Measurements from ENCODE around the gene MYLK.

Gene MYLK

DNA sequence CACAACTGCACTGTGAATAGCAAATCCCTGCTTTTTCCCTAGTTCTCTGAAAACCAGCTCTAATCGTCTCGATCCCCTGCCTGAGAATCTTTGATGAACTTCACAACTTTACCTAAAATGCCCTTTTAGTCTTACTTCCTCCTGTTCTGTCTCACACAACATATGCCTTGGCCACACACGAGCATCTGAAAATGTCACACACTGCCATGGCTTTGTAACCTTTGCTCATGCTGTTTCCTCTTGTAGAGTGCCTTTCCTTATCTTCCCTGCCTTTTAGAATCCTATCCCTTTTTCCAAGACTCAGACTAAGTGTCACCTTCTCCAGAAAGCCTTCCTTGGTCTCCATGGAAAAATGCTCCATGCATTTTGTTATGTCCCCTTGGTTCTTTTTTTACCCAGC is 227.9 kb downstream of the MYLK start:
- H3F3A ChIP-seq (ENCODE audit: low read depth) = no peaks in the 10 kb centered on the region
- TF ChIP-seq EZH2phosphoT487 (IDR thresholded peaks at IDR 0.05; ENCODE audit: borderline replicate concordance) = no peak
- TF ChIP-seq, protein P1, sequence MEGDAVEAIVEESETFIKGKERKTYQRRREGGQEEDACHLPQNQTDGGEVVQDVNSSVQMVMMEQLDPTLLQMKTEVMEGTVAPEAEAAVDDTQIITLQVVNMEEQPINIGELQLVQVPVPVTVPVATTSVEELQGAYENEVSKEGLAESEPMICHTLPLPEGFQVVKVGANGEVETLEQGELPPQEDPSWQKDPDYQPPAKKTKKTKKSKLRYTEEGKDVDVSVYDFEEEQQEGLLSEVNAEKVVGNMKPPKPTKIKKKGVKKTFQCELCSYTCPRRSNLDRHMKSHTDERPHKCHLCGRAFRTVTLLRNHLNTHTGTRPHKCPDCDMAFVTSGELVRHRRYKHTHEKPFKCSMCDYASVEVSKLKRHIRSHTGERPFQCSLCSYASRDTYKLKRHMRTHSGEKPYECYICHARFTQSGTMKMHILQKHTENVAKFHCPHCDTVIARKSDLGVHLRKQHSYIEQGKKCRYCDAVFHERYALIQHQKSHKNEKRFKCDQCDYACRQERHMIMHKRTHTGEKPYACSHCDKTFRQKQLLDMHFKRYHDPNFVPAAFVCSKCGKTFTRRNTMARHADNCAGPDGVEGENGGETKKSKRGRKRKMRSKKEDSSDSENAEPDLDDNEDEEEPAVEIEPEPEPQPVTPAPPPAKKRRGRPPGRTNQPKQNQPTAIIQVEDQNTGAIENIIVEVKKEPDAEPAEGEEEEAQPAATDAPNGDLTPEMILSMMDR (conservative IDR thresholded peaks at IDR 0.05; ENCODE audit: low read length) = no peak

DNA sequence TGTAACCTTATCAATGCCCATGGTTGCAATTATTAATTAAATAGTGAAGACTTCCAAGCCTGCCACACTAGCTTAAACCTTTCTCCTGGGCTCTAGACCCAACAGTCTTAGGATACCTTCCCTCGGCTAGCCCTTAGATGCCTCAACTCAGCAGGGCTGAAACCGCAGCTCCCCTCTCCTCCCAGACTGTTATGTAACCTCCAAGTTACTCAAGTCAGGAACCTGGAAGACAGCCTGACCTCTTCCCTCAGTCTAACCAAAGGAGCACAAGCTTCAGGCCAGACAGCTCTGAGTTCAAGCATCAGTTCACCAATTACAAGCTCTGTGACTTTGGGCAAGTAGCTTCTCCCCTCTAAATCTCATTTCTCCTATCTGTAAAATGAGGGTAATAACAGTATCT is 228.7 kb downstream of the MYLK start:
- Histone ChIP-seq H3K27me3 (ENCODE audit: insufficient read depth, low read length, poor library complexity, severe bottlenecking) (no peaks in the 10 kb centered on the region), H3K36me3 (ENCODE audit: insufficient read depth, low read length) (no peaks in the 10 kb centered on the region; the same call in 1 of the 2 replicates), H3K4me3 (ENCODE audit: low read length, poor library complexity, severe bottlenecking) (no peak overlapping the region), H3F3A (ENCODE audit: low read depth) (no peaks in the 10 kb centered on the region), H3K9me3 (ENCODE audit: insufficient read depth, low read depth, low read length) (peaks cover 3% of the 10 kb centered on the region; the same call in 1 of the 2 replicates), H3K4me2 (ENCODE audit: low read depth, low read length, poor library complexity, severe bottlenecking) (no peak overlapping the region), H3K4me1 (ENCODE audit: insufficient read depth, low read length, poor library complexity, severe bottlenecking) (no peaks in the 10 kb centered on the region), H4K20me1 (ENCODE audit: insufficient read depth, low read length, poor library complexity, severe bottlenecking) (no peaks in the 10 kb centered on the region), H3K79me2 (ENCODE audit: insufficient read depth, low read length) (no peaks in the 10 kb centered on the region), H3K9ac (ENCODE audit: low read depth, low read length, poor library complexity, severe bottlenecking) (no peak overlapping the region), H2AFZ (ENCODE audit: low read length) (no peak overlapping the region), H3K9me2 (replicated peaks; ENCODE audit: low read depth, low read length) (no peaks in the 10 kb centered on the region)
- no peak for TF ChIP-seq EZH2phosphoT487 (IDR thresholded peaks at IDR 0.05; ENCODE audit: borderline replicate concordance)
- TF ChIP-seq, protein P1 (conservative IDR thresholded peaks at IDR 0.05; ENCODE audit: low read length) = no peak

More for the DNA sequence above, 227.9 kb downstream of the MYLK start:
- Histone ChIP-seq H3K4me3 (ENCODE audit: low read length, poor library complexity, severe bottlenecking) (no peak overlapping the region), H2AFZ (ENCODE audit: low read length) (no peak overlapping the region), H3K27me3 (ENCODE audit: insufficient read depth, low read length, poor library complexity, severe bottlenecking) (no peaks in the 10 kb centered on the region), H3K4me1 (ENCODE audit: insufficient read depth, low read length, poor library complexity, severe bottlenecking) (no peaks in the 10 kb centered on the region), H3K9ac (ENCODE audit: low read depth, low read length, poor library complexity, severe bottlenecking) (no peak overlapping the region), H3K9me3 (ENCODE audit: insufficient read depth, low read depth, low read length) (peaks cover 3% of the 10 kb centered on the region; the same call in 1 of the 2 replicates), H3K9me2 (replicated peaks; ENCODE audit: low read depth, low read length) (no peaks in the 10 kb centered on the region), H3K36me3 (ENCODE audit: insufficient read depth, low read length) (no peaks in the 10 kb centered on the region; the same call in 1 of the 2 replicates), H4K20me1 (ENCODE audit: insufficient read depth, low read length, poor library complexity, severe bottlenecking) (no peaks in the 10 kb centered on the region), H3K79me2 (ENCODE audit: insufficient read depth, low read length) (no peaks in the 10 kb centered on the region), H3K4me2 (ENCODE audit: low read depth, low read length, poor library complexity, severe bottlenecking) (no peak overlapping the region)

DNA sequence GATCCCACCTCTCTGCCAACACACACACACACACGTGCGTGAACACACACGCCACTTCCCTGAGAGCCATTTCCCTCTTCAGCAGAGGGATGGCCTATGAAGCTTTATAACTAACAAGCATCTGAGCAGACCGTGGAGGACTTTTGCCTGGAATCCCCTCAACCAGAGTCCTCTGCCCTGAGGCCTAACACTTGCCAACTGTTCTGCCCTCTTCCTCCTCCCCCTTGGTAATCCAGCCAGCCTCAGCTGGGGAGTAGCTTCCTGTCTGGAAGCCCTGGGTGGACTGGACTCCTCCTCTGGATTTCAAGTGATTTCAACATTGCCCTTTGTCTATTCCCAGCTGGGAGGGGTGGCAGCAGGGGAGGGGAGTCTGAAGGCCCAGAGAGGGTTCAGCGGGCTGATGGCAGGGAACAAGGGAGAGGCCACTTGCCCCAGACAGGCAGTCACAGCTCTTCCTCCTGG is 230.9 kb downstream of the MYLK start:
- Histone ChIP-seq H3K79me2 (ENCODE audit: insufficient read depth, low read length) (no peaks in the 10 kb centered on the region), H3K9me2 (replicated peaks; ENCODE audit: low read depth, low read length) (no peaks in the 10 kb centered on the region), H3K4me1 (ENCODE audit: insufficient read depth, low read length, poor library complexity, severe bottlenecking) (no peaks in the 10 kb centered on the region), H4K20me1 (ENCODE audit: insufficient read depth, low read length, poor library complexity, severe bottlenecking) (no peaks in the 10 kb centered on the region), H3K4me2 (ENCODE audit: low read depth, low read length, poor library complexity, severe bottlenecking) (no peak overlapping the region), H3K27me3 (ENCODE audit: insufficient read depth, low read length, poor library complexity, severe bottlenecking) (no peaks in the 10 kb centered on the region), H3F3A (ENCODE audit: low read depth) (no peaks in the 10 kb centered on the region), H3K9ac (ENCODE audit: low read depth, low read length, poor library complexity, severe bottlenecking) (no peak overlapping the region), H3K9me3 (ENCODE audit: insufficient read depth, low read depth, low read length) (peaks cover 3% of the 10 kb centered on the region; the same call in 1 of the 2 replicates), H2AFZ (ENCODE audit: low read length) (no peak overlapping the region), H3K36me3 (ENCODE audit: insufficient read depth, low read length) (no peaks in the 10 kb centered on the region; the same call in 1 of the 2 replicates), H3K4me3 (ENCODE audit: low read length, poor library complexity, severe bottlenecking) (no peak overlapping the region)
- TF ChIP-seq, protein P1 (conservative IDR thresholded peaks at IDR 0.05; ENCODE audit: low read length) = no peak

Measured in Loucy (cell line).